ENCODE results near the gene ADD3.

GRCh38 chr10:110093722-110094121 lies 85.9 kb downstream of the ADD3 start:
- TF ChIP-seq, protein P1, sequence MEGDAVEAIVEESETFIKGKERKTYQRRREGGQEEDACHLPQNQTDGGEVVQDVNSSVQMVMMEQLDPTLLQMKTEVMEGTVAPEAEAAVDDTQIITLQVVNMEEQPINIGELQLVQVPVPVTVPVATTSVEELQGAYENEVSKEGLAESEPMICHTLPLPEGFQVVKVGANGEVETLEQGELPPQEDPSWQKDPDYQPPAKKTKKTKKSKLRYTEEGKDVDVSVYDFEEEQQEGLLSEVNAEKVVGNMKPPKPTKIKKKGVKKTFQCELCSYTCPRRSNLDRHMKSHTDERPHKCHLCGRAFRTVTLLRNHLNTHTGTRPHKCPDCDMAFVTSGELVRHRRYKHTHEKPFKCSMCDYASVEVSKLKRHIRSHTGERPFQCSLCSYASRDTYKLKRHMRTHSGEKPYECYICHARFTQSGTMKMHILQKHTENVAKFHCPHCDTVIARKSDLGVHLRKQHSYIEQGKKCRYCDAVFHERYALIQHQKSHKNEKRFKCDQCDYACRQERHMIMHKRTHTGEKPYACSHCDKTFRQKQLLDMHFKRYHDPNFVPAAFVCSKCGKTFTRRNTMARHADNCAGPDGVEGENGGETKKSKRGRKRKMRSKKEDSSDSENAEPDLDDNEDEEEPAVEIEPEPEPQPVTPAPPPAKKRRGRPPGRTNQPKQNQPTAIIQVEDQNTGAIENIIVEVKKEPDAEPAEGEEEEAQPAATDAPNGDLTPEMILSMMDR (IDR thresholded peaks at IDR 0.05), result no peak
- TF ChIP-seq ZFX (IDR thresholded peaks at IDR 0.05; ENCODE audit: borderline replicate concordance), result no peak
